GM13977 (cell line): ENCODE data around the gene UCKL1.
A peak's percentile ranks its signal among the peaks of the same experiment; 100 is the strongest.

Source experiments
- DNase-seq: peaks from one replicate; pipeline ENCODE4 v3.0.0; 2012; ENCODE audit warnings: low spot score
- CTCF ChIP-seq: IDR thresholded peaks from 2 replicates; pipeline ENCODE4 v1.5.1; 2012; ENCODE audit warnings: mild to moderate bottlenecking, control low read depth; ENCODE audit not compliant: insufficient read depth; ENCODE audit errors: extremely low read depth, missing control alignments
- in situ Hi-C: fragments of 300-500 bp; cut with MboI; formaldehyde crosslinking; loops from one replicate; pipeline ENCODE4 v1.12.0; 2022; ENCODE audit warnings: low sequenced_read_pairs, low pct_unique_long_range_greater_than_20kb, mixed read lengths, inconsistent platforms; ENCODE audit not compliant: unreplicated experiment

UCKL1 gene

GRCh38 chr20:63953764-63954429 is 2.3 kb downstream of the UCKL1 start:
- no peak for DNase-seq
- in situ Hi-C loops: no loop called here
- TF ChIP-seq CTCF: no peak

GRCh38 chr20:63952769-63953168 is 3.4 kb downstream of the UCKL1 start:
- TF ChIP-seq CTCF: no peak
- no peak for DNase-seq
- in situ Hi-C loops: no loop called here

- DNase-seq: no peak
- TF ChIP-seq CTCF: no peak
- in situ Hi-C loops: no loop called here
These were observed 4.0 kb downstream of the UCKL1 start for GRCh38 chr20:63952210-63952535.

- in situ Hi-C loops: no loop called here
- no peak for DNase-seq
- no peak for TF ChIP-seq CTCF
These were observed 4.6 kb downstream of the UCKL1 start for GRCh38 chr20:63951398-63952209.

GRCh38 chr20:63950701-63951397 is 5.4 kb downstream of the UCKL1 start:
- no peak for DNase-seq
- TF ChIP-seq CTCF: no peak
- in situ Hi-C loops: no loop called here

GRCh38 chr20:63947638-63948456 is 8.4 kb downstream of the UCKL1 start:
- TF ChIP-seq CTCF: peak; percentile 8
- no peak for DNase-seq
- in situ Hi-C loops: no loop called here
